ENCODE measurements around the gene ARL2BP.
A peak's percentile ranks its signal among the peaks of the same experiment; 100 is the strongest.

The ARL2BP gene

DNA sequence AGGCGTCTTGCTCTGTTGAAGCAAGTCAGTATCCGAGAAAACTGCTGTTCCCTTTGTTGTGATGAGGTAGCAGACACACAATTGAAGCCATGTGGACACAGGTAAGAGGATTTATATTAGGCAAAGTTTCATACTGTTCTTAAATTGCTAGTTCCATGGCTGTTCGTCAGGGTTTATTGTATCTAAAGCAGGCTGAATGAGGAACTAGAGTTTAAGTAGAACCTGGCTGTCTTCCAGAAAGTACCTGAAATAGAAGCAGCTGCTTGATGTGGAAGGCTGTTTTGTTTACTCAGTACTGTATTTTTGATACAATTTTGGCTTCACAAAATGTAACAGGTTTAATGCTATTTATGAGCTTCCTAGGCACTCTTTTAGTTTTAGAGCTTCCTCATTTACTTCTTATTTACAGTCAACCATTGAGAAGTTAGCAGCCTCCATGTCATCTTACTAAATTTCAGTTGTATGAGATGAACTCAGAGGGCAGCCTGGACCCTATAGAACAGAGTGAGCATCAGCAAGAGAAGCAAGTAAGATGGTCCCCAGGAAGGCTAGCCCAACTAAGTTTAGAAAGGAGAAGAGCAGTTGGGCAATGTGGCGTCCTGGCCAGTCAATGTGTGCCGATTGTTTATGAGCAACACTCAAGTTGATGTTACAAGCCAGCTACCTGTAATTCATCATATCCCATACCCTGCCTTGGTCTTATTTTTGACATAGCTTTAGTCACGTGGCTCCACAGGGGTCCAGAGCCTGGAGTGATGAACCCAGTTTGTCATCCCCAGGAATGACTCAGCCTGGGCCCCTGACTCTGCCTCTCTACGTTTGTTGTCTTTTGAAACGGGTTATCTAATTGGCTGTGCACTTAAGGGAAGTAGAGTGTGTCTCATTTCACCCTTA is 9.7 kb upstream of the ARL2BP start:
- peak; percentile 27 to 68 for DNase-seq (ENCODE audit: low read depth in 2 of 2)
- H3K4me3 ChIP-seq (replicated peaks in 1 of 2; ENCODE audit: low read depth in 2 of 2, low read length in 2 of 2), result no peak overlapping the region
- TF ChIP-seq, protein P1, sequence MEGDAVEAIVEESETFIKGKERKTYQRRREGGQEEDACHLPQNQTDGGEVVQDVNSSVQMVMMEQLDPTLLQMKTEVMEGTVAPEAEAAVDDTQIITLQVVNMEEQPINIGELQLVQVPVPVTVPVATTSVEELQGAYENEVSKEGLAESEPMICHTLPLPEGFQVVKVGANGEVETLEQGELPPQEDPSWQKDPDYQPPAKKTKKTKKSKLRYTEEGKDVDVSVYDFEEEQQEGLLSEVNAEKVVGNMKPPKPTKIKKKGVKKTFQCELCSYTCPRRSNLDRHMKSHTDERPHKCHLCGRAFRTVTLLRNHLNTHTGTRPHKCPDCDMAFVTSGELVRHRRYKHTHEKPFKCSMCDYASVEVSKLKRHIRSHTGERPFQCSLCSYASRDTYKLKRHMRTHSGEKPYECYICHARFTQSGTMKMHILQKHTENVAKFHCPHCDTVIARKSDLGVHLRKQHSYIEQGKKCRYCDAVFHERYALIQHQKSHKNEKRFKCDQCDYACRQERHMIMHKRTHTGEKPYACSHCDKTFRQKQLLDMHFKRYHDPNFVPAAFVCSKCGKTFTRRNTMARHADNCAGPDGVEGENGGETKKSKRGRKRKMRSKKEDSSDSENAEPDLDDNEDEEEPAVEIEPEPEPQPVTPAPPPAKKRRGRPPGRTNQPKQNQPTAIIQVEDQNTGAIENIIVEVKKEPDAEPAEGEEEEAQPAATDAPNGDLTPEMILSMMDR (IDR thresholded peaks at IDR 0.05; ENCODE audit: low read depth, low read length), result no peak

DNA sequence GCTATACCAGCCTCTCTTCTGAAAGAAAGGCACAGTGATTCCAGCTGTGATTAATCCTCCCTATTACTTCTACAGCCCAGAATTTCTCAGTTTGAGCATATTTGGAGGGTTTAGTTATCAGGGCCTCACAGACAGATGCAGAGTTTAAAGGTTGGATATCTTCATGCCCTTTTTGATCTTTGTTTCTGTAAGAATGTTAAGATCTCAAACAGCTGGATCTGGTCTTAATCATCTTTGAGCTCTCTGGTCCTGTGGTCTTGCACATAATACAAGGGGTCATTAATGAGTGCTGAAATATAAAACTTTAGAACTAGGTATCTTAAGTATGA is 9.1 kb upstream of the ARL2BP start:
- no peak for DNase-seq (ENCODE audit: low read depth in 2 of 2)

DNA sequence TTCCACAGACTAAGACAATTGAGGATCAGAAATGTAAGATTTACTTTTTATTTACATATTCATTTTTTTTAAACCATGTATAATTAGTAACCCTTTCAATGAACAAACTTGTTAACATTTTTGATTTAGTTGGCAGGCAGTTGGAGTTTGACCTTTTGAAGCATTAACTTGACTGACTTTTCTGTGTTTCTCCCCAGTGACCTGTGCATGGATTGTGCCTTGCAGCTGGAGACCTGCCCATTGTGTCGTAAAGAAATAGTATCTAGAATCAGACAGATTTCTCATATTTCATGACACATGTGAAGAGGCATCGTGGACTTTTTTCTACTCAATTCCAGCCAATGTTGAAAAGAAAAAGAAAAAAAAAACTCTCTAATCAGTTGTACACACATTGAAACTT is 6.4 kb upstream of the ARL2BP start:
- no peak for DNase-seq (ENCODE audit: low read depth in 2 of 2)
- H3K4me3 ChIP-seq (replicated peaks in 1 of 2; ENCODE audit: low read depth in 2 of 2, low read length in 2 of 2), result no peak overlapping the region

More for the DNA sequence above, 9.1 kb upstream of the ARL2BP start:
- no peak overlapping the region for H3K4me3 ChIP-seq (replicated peaks in 1 of 2; ENCODE audit: low read depth in 2 of 2, low read length in 2 of 2)
- TF ChIP-seq, protein P1 (IDR thresholded peaks at IDR 0.05; ENCODE audit: low read depth, low read length), result no peak

DNA sequence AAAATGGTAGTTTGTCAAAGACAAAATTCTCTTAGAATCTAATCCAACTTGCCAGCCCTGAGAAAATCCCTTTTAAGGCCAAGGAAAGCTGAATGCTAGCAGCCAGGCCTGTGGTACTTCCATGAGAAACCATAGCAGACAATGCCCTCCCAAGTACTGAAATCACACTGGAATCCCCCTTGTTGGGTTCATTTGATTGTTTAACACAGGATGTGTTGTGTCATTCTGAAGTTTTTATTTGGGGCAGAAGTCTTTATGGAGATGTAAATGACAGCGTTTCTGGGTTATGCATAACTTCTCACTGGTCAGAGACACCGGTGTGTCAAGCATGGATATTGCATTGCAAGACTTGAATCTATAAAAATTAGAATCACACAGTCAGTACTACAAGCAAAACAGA is 6.0 kb upstream of the ARL2BP start:
- no peak overlapping the region for H3K4me3 ChIP-seq (replicated peaks in 1 of 2; ENCODE audit: low read depth in 2 of 2, low read length in 2 of 2)
- peak in 1 of 2 donors; percentile 56 for DNase-seq (ENCODE audit: low read depth in 2 of 2)
- TF ChIP-seq, protein P1 (IDR thresholded peaks at IDR 0.05; ENCODE audit: low read depth, low read length), result no peak

More for the DNA sequence above, 6.4 kb upstream of the ARL2BP start:
- TF ChIP-seq, protein P1 (IDR thresholded peaks at IDR 0.05; ENCODE audit: low read depth, low read length), result no peak

DNA sequence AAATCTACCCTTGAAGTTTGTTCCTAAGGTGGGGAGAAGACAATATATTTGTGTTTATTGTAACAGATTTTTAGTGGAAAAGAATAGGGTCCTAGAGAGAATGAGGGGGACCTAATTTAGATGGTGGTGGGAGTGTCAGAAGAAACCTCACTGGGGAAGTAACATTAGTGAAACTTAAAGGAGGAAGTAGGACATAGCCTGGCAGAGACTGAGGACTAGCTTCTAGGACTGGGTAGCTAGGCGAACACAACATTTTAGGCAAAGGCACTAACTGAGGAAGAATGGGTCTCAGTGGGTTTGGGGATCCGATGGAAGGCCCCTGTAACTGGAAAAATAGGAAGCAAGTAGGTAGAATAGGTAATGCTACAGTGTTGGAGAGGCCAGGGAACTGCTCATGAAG is 4.2 kb upstream of the ARL2BP start:
- no peak overlapping the region for H3K4me3 ChIP-seq (replicated peaks in 1 of 2; ENCODE audit: low read depth in 2 of 2, low read length in 2 of 2)
- TF ChIP-seq, protein P1 (IDR thresholded peaks at IDR 0.05; ENCODE audit: low read depth, low read length), result no peak
- no peak for DNase-seq (ENCODE audit: low read depth in 2 of 2)

DNA sequence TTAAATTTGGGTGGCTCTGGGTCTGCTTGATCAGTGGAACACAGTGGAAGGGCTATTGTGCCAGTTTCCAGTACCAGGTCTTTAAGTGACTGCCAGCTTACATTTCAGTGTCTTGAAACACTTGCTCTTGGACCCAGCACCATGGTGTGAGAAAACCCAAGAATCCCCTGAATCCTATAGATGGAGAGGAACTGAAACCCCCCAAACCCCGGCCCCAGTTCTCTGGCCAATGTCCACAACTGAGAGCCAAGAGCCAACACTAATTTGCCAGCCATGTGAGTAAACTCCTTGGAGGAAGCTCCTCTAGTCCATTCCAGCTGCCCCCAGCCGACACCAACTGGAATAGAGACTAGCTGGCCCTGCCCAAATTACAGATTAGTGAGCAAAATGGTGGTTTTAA is 2.4 kb upstream of the ARL2BP start:
- no peak overlapping the region for H3K4me3 ChIP-seq (replicated peaks in 1 of 2; ENCODE audit: low read depth in 2 of 2, low read length in 2 of 2)
- no peak for DNase-seq (ENCODE audit: low read depth in 2 of 2)
- TF ChIP-seq, protein P1 (IDR thresholded peaks at IDR 0.05; ENCODE audit: low read depth, low read length), result no peak

DNA sequence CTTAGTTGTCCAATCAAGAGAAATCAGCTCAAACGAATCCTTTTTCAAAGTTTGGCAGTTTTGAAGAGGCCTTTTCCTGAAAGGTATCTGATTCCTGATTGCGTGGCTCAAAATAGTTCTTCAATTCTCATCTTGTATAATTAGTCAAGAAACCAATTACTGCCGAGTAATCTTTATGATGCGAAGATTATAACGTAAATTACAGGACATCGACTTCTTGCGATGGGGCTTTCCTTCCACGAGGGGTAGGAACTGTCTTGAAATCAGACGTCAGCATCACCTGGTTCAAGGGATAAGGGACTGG is 644 bp upstream of the ARL2BP start:
- TF ChIP-seq, protein P1 (IDR thresholded peaks at IDR 0.05; ENCODE audit: low read depth, low read length), result no peak
- no peak for DNase-seq (ENCODE audit: low read depth in 2 of 2)
- H3K4me3 ChIP-seq (replicated peaks in 1 of 2; ENCODE audit: low read depth in 2 of 2, low read length in 2 of 2), result peak overlapping the region; percentile 45 to 56

All from cardiac fibroblast (primary cell).